DND-41 (cell line): ENCODE results near the gene WNT9B.

ENCODE experiments used
- ATAC-seq: fragments of 200-7000 bp; cut with Tn5 transposase; 3 replicates; pipeline ENCODE4 v1.9.1; 2021; ENCODE audit warnings: low read depth; ENCODE audit not compliant: insufficient read depth
- DNase-seq: peaks from one replicate; pipeline ENCODE4 v3.0.0-alpha.2; 2020
- H2AFZ ChIP-seq: 2 replicates; pipeline ENCODE4 v1.6.0; 2012; ENCODE audit warnings: low read depth, low read length
- H3K27ac ChIP-seq: 2 replicates; pipeline ENCODE4 v1.5.1; 2012; ENCODE audit warnings: low read length, inconsistent platforms
- H3K27me3 ChIP-seq: fragments of 200-600 bp; sonication (generic); 2 replicates; pipeline ENCODE4 v1.6.0; 2012; ENCODE audit warnings: low read length, mild to moderate bottlenecking, inconsistent platforms; ENCODE audit not compliant: insufficient read depth, poor library complexity
- H3K36me3 ChIP-seq: 2 replicates; pipeline ENCODE4 v1.5.1; 2012; ENCODE audit warnings: low read length, inconsistent platforms; ENCODE audit not compliant: insufficient read depth
- H3K4me1 ChIP-seq: 2 replicates; pipeline ENCODE4 v1.5.1; 2012; ENCODE audit warnings: mild to moderate bottlenecking, low read length; ENCODE audit not compliant: insufficient read depth
- H3K4me2 ChIP-seq: 2 replicates; pipeline ENCODE4 v1.6.0; 2012; ENCODE audit warnings: mild to moderate bottlenecking, moderate library complexity, low read length, inconsistent platforms; ENCODE audit not compliant: insufficient read depth
- H3K4me3 ChIP-seq, 2 experiments: fragments of 200-600 bp in 1 of 2; shearing (Covaris generic) in 1 of 2; 2 replicates each; pipeline ENCODE4 v1.5.1; 2012 to 2016; ENCODE audit warnings: inconsistent platforms in 2 of 2, low read length in 2 of 2, mild to moderate bottlenecking in 2 of 2, low read depth in 1 of 2, moderate library complexity in 1 of 2
- H3K79me2 ChIP-seq: 2 replicates; pipeline ENCODE4 v1.6.0; 2012; ENCODE audit warnings: low read length, inconsistent platforms; ENCODE audit not compliant: insufficient read depth
- H3K9ac ChIP-seq: 2 replicates; pipeline ENCODE4 v1.6.0; 2012; ENCODE audit warnings: low read depth, mild to moderate bottlenecking, inconsistent platforms, low read length, moderate library complexity
- H3K9me3 ChIP-seq: 2 replicates; pipeline ENCODE4 v1.5.1; 2012; ENCODE audit warnings: low read length, moderate library complexity, mild to moderate bottlenecking, inconsistent platforms; ENCODE audit not compliant: insufficient read depth, severe bottlenecking
- H4K20me1 ChIP-seq: 2 replicates; pipeline ENCODE4 v1.6.0; 2012; ENCODE audit warnings: low read length; ENCODE audit not compliant: insufficient read depth
- EZH2 ChIP-seq: IDR thresholded peaks from 3 replicates; pipeline ENCODE4 v1.6.1; 2012; ENCODE audit warnings: borderline replicate concordance, low read depth, mild to moderate bottlenecking, moderate library complexity, low read length, inconsistent platforms; ENCODE audit not compliant: severe bottlenecking
- TF ChIP-seq, protein P1 (sequence below): IDR thresholded peaks from 2 replicates; pipeline ENCODE4 v1.5.1; 2012; ENCODE audit warnings: borderline replicate concordance, low read length, moderate library complexity, mild to moderate bottlenecking; ENCODE audit not compliant: poor library complexity, severe bottlenecking; ENCODE audit errors: extremely low read depth

The WNT9B gene

DNA sequence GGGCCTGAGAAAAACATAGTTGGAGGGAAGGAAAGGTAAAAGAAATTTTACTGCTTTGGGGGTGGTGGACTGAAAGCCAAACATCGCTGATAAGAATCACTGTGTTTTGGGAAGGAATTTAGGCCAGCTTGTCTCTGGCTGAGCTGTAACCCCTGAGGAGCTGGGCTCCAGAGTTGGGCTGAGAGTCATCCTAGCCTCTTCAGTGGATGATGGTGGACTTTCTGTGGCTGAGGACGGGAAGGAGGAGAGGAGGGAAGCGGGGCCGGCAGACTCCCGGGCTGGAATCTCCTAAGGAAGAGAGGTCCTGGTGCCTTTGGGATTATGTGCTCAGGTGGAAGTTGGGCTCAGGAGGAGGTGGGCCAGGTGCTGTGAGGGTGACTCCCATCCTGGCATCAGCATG, 8.6 kb downstream of the WNT9B start:
- peaks cover 11% of the 10 kb centered on the region for H3K4me1 ChIP-seq
- no peak overlapping the region for H3K27ac ChIP-seq
- no peaks in the 10 kb centered on the region for H3K27me3 ChIP-seq
- ATAC-seq (no peak), DNase-seq (no peak)
- TF ChIP-seq, protein P1, sequence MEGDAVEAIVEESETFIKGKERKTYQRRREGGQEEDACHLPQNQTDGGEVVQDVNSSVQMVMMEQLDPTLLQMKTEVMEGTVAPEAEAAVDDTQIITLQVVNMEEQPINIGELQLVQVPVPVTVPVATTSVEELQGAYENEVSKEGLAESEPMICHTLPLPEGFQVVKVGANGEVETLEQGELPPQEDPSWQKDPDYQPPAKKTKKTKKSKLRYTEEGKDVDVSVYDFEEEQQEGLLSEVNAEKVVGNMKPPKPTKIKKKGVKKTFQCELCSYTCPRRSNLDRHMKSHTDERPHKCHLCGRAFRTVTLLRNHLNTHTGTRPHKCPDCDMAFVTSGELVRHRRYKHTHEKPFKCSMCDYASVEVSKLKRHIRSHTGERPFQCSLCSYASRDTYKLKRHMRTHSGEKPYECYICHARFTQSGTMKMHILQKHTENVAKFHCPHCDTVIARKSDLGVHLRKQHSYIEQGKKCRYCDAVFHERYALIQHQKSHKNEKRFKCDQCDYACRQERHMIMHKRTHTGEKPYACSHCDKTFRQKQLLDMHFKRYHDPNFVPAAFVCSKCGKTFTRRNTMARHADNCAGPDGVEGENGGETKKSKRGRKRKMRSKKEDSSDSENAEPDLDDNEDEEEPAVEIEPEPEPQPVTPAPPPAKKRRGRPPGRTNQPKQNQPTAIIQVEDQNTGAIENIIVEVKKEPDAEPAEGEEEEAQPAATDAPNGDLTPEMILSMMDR = no peak
- no peak for TF ChIP-seq EZH2
- no peak overlapping the region for H3K9ac ChIP-seq
- peaks cover 6% of the 10 kb centered on the region; the same call in 1 of the 2 replicates for H4K20me1 ChIP-seq
- no peak overlapping the region for H3K4me2 ChIP-seq
- no peaks in the 10 kb centered on the region for H3K9me3 ChIP-seq
- no peak overlapping the region for H2AFZ ChIP-seq
- no peaks in the 10 kb centered on the region for H3K79me2 ChIP-seq
- no peak overlapping the region for H3K4me3 ChIP-seq
- H3K36me3 ChIP-seq = no peaks in the 10 kb centered on the region

DNA sequence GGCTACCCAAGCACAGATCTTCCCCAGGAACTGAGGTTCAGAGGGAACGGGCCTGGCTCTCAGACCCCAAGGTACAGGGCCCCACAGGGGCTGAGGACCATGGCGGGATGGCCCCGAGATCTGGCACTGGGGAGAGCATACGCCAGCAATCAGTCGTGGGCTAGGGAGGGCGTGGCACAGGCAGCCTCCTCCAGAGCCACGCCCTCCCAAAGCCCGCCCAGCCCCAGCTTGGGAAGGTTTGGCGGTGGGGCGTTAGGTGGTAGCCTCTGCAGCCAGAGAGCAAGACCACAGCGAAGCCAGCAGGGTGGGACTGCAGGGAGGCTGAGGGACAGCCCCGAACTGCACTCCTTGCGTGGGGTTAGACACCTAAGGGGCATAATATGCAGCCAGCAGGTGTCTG, 11.6 kb downstream of the WNT9B start:
- Histone ChIP-seq H3K27me3 (no peaks in the 10 kb centered on the region), H3K4me3 (no peak overlapping the region), H3K79me2 (no peaks in the 10 kb centered on the region), H3K27ac (no peak overlapping the region), H2AFZ (no peak overlapping the region), H3K4me1 (peaks cover 18% of the 10 kb centered on the region), H3K4me2 (no peak overlapping the region), H3K36me3 (no peaks in the 10 kb centered on the region), H4K20me1 (peaks cover 6% of the 10 kb centered on the region; the same call in 1 of the 2 replicates), H3K9ac (no peak overlapping the region), H3K9me3 (no peaks in the 10 kb centered on the region)
- no peak for DNase-seq
- no peak for ATAC-seq
- TF ChIP-seq EZH2 = no peak
- TF ChIP-seq, protein P1 = no peak

DNA sequence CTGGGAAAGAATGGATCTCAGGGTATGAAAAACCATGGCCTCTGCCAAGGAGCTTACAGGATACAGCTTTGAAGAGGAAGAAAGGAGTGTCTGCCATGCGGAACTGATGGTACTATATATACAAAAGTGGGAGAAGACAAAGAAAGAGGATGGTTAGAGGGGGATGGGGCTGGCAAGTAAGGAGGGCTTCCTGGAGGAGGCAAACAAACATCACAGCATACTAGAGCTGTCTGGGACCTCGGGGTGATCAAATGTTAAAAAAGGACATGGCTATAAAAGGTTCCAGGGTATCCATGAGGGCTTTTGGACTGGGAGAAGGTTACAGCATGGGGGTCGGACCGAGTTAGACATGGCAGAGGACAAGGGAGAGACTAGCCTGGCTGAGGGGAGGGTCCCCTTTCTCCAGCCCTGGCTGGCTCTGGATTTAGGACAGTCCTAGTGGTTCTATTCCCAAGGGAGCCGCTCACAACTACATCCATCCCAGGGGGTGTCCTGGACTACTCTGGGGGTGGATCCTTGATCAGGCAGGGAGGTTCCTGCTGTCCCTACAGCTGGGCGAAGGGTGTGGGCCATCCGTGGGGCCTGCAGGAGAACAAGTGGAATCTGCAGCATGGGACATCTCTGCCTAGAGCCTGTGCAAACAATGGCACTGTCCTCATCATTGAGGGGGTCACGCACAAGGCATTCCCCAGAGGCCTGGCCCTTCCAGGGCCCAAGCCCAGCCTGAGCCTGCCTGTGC, 12.2 kb downstream of the WNT9B start:
- H3K4me2 ChIP-seq = no peak overlapping the region
- no peak overlapping the region for H3K9ac ChIP-seq
- H2AFZ ChIP-seq = no peak overlapping the region
- DNase-seq (no peak), ATAC-seq (no peak)
- no peaks in the 10 kb centered on the region for H3K36me3 ChIP-seq
- TF ChIP-seq, protein P1 = no peak
- TF ChIP-seq EZH2 = no peak
- no peaks in the 10 kb centered on the region for H3K9me3 ChIP-seq
- no peak overlapping the region for H3K4me3 ChIP-seq
- no peak overlapping the region for H3K27ac ChIP-seq
- peaks cover 18% of the 10 kb centered on the region for H3K4me1 ChIP-seq
- no peaks in the 10 kb centered on the region for H3K27me3 ChIP-seq
- no peaks in the 10 kb centered on the region for H3K79me2 ChIP-seq
- H4K20me1 ChIP-seq = peaks cover 6% of the 10 kb centered on the region; the same call in 1 of the 2 replicates
